GM12864 (cell line): Measurements from ENCODE around the gene REXO5.

Source experiments
- DNase-seq: peaks from one replicate; pipeline ENCODE4 v3.0.0-alpha.2; 2011; ENCODE audit warnings: low read depth
- H3K4me3 ChIP-seq: 2 replicates; pipeline ENCODE4 v1.5.1; 2011; ENCODE audit warnings: mild to moderate bottlenecking, low read depth, low read length, control low read depth
- CTCF ChIP-seq: IDR thresholded peaks from 2 replicates; pipeline ENCODE4 v1.5.1; 2011; ENCODE audit warnings: low read depth, mild to moderate bottlenecking, moderate library complexity, low read length, control low read depth, inconsistent platforms; ENCODE audit errors: missing control alignments

The REXO5 gene

GRCh38 chr16:20870122-20870820 lies 63.9 kb downstream of the REXO5 start:
- H3K4me3 ChIP-seq: no peak overlapping the region
- no peak for TF ChIP-seq CTCF
- DNase-seq: no peak

GRCh38 chr16:20871258-20871657 lies 64.9 kb downstream of the REXO5 start:
- DNase-seq: no peak
- TF ChIP-seq CTCF: no peak
- H3K4me3 ChIP-seq: no peak overlapping the region

- no peak for TF ChIP-seq CTCF
- no peak overlapping the region for H3K4me3 ChIP-seq
- DNase-seq: no peak
Measured at GRCh38 chr16:20871941-20872815, 65.9 kb downstream of the REXO5 start.

GRCh38 chr16:20873331-20873730 lies 67.0 kb downstream of the REXO5 start:
- no peak for DNase-seq
- TF ChIP-seq CTCF: no peak
- no peak overlapping the region for H3K4me3 ChIP-seq

GRCh38 chr16:20874088-20874581 lies 67.8 kb downstream of the REXO5 start:
- DNase-seq: no peak
- TF ChIP-seq CTCF: no peak
- no peak overlapping the region for H3K4me3 ChIP-seq

GRCh38 chr16:20875355-20875650 lies 69.0 kb downstream of the REXO5 start:
- DNase-seq: no peak
- H3K4me3 ChIP-seq: no peak overlapping the region; the same call in 1 of the 2 replicates
- TF ChIP-seq CTCF: no peak

GRCh38 chr16:20878682-20879147 lies 72.4 kb downstream of the REXO5 start:
- DNase-seq: no peak
- no peak for TF ChIP-seq CTCF
- H3K4me3 ChIP-seq: no peak overlapping the region
